Non-pigmented ciliary epithelial cell (primary cell): ENCODE data around the gene PRTFDC1.
"Not testable (repeated sequence)": the region's sequence is repeated elsewhere in the genome, so short reads cannot be mapped to it uniquely, and the experiment has no call there.

Experiments
- DNase-seq: peaks from one replicate; pipeline ENCODE4 v3.0.0-alpha.2; 2010; ENCODE audit warnings: low read depth

PRTFDC1 gene

DNA sequence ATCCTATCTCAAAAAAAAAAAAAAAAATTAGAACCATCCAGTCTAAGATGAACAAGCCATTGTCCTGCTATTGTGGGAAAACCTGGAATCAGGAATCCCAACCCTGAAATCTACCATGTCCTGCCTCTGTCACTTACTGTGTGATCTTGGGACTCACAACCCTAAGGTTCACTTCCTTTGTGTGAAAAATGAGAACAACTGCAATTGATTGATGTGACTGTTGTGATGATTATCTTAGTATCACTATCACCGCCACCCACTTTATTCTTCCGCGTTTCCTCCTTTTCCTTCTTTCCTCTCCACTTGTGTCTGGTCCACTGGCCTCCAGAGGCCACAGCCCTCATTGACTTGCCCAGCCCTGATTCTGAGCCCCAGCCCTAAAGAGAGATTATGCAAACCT lies 12.6 kb upstream of the PRTFDC1 start:
- no peak for DNase-seq

DNA sequence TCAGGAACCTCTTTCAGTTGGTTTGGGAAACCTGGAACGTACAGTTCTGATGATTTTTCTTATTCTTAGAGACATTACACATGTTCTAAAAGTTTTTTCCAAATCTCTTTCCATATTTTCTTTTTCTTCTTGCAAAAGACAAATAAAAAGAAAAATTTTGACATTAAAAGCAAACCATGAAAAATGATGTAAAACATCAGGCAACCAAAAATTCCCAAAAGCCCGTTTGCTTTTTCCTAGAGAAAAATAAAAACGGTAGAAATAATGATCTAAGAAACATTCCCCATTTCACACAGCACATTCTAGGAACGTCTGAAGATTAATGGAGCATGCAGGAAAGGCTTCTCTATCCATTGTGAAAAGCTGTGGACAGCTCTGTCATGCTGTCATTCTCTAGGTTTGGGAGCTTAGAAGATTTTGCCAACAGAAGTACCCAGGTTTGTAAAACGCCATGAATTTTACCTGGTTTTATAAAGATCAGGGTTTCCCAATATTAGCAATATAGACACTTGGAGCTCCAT lies 11.2 kb upstream of the PRTFDC1 start:
- DNase-seq, result no peak

DNA sequence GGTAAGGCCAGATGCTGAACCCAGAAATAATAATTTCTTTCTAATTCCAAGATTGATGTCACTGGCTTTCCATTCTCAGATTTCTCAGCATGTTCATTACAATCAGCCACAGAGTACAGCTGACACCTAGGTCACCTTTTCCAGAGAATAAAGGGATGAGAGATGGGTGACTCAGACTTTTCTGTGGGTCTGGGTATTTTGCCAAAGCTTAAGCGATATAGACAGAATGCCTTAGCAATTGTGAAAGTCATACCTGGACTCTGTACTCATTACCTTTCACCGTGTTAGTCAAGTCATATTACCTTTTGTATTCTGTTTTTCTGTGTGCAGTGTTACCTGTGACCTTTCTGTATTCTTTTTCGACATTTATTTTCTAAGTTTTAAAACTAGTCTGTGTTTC lies 10.6 kb upstream of the PRTFDC1 start:
- DNase-seq, result no peak

DNA sequence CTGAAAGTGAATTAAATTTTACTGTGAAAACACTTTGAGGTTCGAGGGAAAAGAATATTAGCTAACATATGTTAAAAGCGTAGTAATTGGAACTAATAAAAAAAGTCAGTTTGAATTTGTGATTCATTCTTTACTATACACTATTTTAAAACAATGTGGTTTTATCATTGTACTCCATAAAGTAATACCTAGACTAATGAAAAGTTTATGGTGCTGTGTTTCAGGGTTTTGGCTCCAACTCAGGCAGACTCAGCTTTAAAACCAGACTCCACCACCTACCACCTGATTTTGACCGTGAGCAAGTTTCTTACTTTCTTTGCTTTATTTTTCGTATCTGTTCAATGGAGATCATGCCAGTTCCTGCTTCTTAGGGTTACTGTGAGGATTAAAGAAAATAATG lies 9.2 kb upstream of the PRTFDC1 start:
- no peak for DNase-seq

DNA sequence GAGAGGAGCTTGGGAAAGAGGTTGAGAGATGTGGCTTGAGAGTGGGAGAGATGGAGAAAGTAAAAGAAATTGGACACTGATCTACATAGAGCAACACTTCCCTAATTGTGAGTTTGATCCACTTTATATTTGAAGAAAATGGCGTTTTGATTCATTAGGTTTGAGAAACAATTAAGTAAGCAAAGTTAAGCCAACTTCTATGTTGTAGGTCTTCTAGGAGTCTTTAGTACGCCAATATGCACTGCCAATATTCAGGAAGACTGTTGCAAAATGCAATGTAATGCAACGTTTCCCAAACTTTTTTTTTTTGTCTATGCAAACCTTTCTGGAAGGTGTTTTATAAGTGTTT lies 7.0 kb upstream of the PRTFDC1 start:
- DNase-seq, result no peak

DNA sequence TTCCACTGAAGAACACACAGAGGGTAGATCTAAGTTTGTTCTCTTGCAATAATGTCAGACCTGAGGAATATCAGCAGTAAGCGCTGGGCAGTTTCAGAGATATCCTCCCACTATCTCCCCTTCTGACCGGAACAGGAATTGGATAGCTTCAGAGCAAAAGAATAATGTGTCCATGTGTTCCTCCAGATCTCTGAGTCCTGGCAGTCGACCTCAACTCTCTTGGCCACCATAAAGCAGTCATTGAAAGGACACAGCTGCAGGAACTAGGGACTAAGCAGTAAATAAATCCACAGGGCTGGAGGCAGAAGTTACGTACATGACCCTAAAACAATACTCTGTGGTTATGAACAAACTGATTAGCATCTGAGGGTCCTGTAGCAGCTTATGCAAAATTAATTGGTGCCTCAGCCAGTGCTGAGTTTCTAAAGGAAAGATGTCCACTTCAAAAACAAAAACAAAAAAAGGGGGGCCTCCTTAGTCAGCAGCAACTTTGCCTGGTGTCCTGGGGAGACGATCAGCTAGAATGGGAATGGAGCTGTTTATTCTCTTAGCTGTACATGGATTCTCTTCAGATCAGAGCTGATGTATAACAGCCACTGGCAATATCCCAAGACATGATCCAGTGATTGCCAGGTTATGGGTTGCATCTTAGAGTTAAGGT lies 6.4 kb upstream of the PRTFDC1 start:
- DNase-seq, result no peak

DNA sequence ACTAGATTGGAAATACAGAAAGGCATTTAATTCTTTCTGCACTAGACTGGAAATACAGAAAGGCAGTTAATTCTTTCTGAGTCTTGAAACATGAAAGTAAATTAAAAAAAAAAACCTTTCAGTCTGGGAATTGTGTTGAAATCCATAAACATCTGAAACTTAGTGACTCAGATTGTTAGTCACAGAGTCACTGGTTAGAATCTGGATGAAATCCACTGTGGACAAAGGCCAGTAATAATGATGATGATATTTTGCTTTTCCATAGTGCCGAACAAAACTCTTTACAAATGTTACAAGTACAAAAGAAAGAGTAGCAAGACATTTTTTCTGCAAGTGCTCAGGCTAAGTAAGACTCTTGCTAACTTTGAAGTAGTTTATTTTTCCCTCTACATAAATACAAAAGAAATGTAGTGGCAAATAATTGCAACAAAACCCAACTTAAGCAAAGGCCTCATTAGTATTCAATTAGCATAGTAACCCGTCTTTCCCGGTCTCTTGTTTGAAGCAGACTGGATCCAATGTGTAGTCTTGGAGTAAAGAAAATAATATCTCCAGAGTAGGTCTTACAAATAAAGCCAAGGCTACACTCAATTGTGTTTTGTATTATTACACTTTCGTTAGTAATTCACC lies 5.8 kb upstream of the PRTFDC1 start:
- DNase-seq, result peak; percentile 69

DNA sequence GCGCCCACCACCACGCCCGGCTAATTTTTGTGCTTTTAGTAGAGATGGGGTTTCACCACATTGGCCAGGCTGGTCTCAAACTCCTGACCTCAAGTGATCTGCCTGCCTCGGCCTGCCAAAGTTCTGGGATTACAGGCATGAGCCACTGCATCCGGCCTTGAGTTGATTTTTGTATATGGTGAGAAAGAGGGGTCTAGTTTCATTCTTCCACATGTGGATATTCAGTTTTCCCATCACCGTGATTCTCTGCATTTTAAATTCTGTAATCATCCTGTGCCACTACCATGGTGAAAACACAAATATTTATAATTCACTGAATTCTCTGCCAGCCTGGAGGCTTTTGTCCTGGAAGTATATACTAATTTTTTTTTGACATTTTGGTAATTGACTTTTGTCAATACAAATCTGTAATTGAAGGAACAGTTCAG lies 5.2 kb upstream of the PRTFDC1 start:
- not testable (repeated sequence) for DNase-seq

DNA sequence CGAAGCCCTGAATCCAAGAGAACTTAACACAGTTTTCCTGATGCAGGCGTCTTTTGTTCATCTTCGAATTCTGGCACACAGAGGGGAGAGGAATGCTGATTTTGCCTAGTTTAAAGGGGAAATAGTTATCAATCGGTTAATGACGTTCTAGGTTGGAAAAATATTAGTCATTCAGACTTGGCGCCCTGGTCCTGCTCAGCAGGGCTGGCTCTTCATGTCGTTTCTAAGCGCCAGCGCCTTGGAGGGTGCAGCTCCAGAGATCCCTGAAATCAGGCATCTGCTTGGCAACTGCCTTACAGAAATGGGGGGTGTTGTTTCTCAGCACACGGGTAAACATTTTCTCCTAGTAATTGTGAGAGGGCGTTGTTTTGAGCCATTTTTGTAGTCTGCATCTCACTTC lies 1.3 kb upstream of the PRTFDC1 start:
- no peak for DNase-seq

DNA sequence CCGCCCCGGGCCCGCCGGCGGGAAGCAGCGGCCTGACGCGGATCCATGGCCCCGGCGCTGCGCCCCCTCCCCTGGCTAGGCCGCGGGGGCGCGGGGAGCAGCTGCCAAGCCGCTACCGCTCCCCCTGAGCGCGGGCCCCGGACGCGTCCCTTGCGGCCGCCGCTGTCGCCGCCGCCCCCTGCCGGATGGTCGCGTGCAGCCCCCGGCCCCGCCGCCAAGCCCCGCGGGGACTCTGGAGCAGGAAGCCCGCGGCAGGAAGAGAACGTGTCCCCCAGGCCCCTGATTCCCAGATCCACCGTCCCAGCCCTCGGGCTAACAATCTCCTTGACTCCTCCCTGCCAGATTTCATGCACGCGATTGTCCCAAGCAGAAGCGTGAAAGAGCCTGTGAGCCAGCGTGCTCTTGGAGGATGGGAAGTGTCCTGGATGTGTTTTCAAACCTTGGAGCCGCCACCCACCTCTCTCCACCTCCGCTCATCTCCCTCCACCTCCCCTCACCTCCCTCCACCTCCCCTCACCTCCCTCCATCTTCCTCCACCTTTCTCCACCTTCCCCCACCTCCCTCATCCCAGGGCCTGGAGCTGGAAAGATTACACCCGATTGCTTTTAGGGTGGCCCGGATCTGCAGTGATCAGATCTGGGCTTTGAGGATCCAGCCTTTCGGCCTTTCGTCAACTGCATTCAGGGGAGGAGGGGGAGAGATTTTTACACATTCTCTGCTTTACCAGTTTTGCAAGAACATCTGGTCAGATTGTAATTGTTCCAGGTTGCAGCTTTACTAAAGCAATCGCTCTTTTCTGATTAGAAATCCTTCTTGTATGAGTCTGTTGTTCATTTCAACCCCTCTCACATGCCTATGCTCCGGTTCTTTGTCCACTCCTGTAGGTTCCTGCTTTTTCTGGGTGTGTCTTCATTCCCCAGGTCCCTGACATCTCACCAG lies 570 bp upstream of the PRTFDC1 start:
- DNase-seq, result no peak

DNA sequence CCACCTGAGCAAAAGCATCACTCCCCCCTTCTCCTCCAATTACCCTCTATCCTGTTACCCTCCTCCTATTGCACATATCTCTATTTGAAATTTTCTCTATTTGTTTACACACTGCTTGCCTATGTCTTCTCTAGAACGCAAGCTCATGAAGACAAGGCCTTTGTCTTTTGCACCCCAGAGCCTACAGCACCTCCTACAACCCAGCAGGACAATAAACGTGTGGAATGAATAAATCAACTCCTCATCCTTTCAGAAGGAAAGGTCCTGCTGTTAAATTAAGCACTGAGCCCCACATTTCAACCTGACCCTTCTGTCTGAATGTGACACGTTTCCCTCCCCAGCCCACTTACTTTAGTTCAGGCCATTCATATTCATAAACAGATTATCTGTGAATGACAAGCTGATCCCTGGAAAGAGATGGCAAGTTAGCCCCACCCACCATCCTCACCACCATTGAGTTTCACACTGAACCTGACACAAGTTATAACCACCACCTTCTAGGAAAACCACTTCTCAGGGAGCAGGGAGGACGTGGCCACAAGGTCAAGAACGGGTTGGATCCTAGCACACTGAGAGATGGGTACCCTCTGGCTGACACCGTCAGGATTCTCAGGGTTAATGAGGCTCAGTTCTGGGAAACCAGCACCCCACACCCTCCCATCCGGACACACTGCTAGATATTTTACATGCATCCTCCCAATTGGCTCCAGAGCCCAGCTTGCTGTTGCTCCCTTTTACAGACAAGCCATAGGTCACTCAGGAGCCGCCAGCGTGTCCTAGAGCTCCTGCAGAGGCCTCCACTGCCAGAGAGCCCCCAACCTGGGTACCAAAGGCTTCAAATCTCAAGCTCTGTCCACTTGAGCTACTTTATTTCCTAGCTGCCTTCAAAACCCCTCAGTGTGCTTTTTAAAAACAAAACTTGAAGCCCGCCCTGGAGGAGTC lies 934 bp downstream of the PRTFDC1 start:
- no peak for DNase-seq

DNA sequence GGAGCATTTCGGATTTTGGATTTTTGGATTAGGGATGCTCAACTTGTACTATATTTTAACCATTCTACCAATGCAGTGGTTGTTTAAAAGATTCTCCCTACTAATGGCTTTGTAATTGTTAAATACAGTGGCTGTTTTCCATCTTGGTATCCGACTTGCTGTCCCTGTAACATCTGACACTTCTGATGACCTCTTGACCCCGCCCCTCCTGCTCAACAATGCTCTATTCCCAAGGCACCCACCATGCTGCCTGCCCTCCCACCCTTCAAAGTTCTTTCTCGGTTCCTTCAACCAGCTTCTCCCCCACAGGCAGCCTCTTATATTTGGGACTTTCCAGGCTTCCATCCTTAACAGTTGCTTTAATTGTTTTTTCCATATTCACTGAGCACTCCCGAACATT lies 2.0 kb downstream of the PRTFDC1 start:
- DNase-seq, result no peak

DNA sequence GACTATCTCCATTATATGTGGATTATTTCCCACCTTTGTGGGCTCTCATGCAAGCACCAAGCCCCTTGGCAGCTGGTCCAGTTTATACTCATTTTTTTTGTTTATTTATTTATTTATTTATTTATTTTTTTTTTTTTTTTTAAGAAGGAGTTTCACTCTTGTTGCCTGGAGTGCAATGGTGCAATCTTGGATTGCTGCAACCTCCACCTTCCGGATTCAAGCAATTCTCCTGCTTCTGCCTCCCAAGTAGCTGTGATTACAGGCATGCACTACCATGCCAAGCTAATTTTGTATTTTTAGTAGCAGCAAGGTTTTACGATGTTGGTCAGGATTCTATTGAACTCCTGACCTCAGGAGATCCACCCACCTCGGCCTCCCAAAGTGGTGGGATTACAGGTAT lies 2.8 kb downstream of the PRTFDC1 start:
- DNase-seq, result no peak

DNA sequence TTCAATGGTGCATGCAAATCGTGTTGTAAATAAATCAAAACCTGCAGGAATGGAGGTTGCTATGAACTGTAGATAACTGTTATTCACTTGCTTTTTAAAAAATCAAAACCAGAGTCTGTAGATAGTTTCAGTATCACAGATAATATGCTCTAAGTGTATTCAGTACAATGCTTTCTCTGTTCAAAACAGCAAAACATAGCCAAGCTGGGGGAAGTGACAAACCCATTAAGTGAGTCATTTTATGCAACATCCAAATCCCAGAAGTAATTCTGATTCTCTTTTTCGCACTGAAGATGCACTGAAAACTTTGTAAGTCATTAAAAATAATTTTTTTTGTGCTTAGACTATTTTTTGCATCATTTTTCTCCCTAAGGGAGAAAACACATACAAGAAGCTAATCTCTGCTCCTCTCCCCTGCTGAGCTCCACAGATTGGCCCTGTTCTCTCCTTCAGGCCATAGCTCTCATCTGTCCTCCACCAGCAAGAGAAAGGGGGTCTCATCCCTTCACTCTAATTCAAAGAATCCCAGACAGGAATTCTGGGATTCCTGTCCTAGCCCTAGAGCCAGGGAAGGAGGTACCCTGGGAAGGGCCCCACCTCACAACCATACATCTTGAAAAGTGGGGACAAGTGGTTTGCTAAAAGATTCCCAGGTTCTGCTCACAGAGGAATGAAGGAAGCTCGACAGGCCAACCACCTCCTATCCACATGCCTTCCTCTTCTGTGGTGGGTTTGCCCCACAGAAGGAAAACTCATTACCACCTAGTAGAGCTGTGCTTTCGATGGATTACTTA lies 4.9 kb downstream of the PRTFDC1 start:
- no peak for DNase-seq

DNA sequence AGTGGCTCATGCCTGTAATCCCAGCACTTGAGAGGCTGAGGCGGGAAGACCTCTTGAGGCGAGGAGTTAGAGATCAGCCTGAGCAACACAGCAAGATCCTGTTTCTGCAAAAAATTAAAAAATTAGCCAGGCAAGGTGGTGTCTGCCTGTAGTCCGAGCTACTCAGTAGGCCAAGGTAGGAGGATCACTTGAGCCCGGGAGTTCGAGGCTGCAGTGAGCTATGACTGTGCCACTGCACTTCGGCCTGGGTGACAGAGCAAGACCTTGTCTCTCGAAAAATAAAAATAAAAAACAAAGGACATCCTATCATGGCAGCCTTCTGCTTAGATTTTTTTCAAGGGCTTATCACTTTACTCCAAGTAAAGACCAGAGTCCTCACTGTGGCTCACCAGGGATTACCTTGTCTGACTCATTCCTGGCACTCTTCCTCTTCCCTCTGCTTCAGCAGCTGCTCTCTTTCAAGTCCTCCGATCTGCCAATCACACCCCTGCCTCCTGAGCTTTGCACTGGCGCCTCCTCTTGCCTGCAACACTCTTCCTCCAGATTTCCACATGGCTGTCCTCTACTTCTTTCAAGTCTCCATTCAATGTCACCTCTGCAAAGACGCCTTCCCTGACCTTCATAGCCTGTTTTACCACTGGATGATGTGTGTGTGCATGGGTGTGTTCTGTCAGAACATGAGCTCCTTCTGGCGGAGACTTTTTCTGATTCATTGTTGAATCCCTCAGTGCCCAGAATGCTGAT lies 7.7 kb downstream of the PRTFDC1 start:
- no peak for DNase-seq

DNA sequence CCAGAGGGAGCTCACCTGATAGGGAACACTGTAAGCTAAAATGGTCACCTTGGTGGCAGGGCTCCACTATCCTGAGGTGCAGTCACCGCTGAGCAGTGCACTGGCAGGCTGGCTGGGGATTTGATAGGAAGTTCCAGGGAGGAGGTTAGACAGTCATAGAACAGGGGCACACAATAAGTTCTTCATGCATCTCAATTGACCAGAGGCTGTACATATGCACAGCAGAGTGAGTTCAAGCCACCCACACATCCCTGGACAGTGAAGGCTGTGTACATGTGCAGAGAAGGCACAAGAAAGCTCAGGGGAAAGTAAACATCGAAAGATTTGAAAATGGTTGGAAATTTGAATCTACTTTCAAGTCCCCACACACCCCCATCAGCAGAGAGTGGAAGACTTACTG lies 13.9 kb downstream of the PRTFDC1 start:
- DNase-seq, result no peak

DNA sequence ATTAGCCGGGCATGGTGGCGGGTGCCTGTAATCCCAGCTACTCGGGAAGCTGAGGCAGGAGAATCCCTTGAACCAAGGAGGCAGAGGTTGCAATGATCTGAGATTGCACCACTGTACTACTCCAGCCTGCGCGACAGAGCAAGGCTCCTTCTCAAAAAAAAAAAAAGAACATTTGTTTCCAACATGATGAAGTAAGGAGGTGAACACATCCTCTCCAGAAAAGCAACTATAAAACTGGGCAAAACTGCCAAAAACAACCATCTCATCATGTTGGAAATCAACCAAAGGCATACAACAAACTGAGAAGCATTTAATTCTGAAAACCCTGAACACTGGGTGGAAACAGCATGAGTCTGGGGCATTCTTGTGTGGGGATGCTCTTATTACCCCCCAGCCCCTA lies 14.3 kb downstream of the PRTFDC1 start:
- no peak for DNase-seq

DNA sequence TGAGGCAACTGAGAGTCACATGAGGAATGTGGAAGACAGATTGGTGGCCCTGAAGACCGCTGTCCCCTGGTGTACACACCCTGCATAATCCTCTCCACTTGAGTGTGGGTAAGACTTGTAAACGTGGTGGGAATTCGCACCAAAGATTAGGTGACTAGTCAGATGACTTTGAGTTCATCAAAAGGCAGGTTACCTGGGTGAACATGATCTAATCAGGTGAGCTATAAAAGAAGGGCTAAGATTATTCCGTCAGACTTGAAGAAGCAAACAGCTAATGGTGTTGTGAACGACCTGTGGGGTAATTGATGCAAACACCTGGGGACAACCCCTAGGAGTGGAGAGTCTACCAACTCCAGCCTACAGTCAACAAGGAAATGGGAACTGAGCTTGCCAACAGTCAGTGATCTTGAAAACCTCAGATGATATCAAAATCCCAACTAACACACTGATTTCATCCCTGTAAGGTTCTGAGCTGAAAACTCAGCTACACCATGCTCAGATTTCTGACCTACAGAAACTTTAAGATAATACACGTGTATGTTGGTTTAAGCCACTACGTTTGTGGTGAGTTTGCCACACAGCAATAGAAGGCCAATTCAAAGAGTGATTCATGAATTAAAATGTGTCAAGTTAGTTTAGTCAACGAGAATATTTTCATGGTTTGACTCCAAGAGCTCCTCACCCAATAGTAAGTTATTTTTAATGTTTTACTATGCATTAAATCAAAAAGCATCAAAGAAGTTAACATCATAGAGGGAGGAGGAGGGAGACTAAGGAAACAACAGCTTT lies 16.7 kb downstream of the PRTFDC1 start:
- no peak for DNase-seq

DNA sequence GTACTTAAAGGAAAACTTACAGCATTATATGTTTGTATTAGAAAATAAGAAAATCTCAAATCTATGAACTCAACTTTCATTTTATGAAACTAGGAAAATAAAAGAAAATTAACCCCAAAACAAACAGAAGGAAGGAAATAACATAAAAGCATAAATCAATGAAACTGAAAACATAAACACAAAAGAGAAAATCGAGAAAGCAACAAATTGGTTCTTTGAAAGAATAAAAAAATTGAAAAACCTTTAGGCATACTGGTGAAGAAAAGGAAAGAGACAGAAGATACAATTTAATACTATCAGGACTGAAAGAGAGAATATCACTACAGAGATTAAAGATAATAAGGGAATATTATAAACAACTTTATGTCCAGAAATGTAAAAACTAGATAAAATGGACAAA lies 21.2 kb downstream of the PRTFDC1 start:
- DNase-seq, result no peak
